HG02973 (cell line): ENCODE results near the gene C1QTNF4.
"Not testable (repeated sequence)": the region's sequence is repeated elsewhere in the genome, so short reads cannot be mapped to it uniquely, and the experiment has no call there.

Source experiments
- ATAC-seq: cut with Tn5 transposase; IDR thresholded peaks from one replicate; pipeline ENCODE4 v1.9.1; 2021; ENCODE audit warnings: moderate library complexity; ENCODE audit not compliant: unreplicated experiment

The C1QTNF4 gene

GRCh38 chr11:47569646-47570045, 24.6 kb downstream of the C1QTNF4 start:
- no peak for ATAC-seq

- no peak for ATAC-seq
These were observed 28.0 kb downstream of the C1QTNF4 start for GRCh38 chr11:47566149-47566698.

GRCh38 chr11:47565340-47566148, 28.7 kb downstream of the C1QTNF4 start, which contains the start of gene PTPMT1:
TSS of gene PTPMT1 (plus strand) at chr11:47565599. CDS start at chr11:47565623, 24 bp downstream.
- ATAC-seq: peak; percentile 73

- ATAC-seq: no peak
These were observed 29.3 kb downstream of the C1QTNF4 start for GRCh38 chr11:47564933-47565339.

GRCh38 chr11:47564366-47564765, 29.8 kb downstream of the C1QTNF4 start:
- not testable (repeated sequence) for ATAC-seq

- ATAC-seq: not testable (repeated sequence)
These were observed 31.8 kb downstream of the C1QTNF4 start for GRCh38 chr11:47562393-47562792.

GRCh38 chr11:47560426-47560825, 33.8 kb downstream of the C1QTNF4 start:
- ATAC-seq: no peak

- ATAC-seq: no peak
These were observed 35.5 kb downstream of the C1QTNF4 start for GRCh38 chr11:47558695-47559094.

- ATAC-seq: not testable (repeated sequence)
These were observed 37.2 kb downstream of the C1QTNF4 start for GRCh38 chr11:47557004-47557403.

- peak; percentile 21 for ATAC-seq
These were observed 40.8 kb downstream of the C1QTNF4 start for GRCh38 chr11:47553406-47553743.

GRCh38 chr11:47552566-47553405, 41.4 kb downstream of the C1QTNF4 start, which contains the start of gene CELF1:
TSS of gene CELF1 (minus strand) at chr11:47553132. CDS start at chr11:47499523, 53,609 bp downstream.
- ATAC-seq: peak; percentile 88

GRCh38 chr11:47552056-47552565, 42.1 kb downstream of the C1QTNF4 start:
- ATAC-seq: no peak

- no peak for ATAC-seq
These were observed 43.1 kb downstream of the C1QTNF4 start for GRCh38 chr11:47551086-47551485.

- no peak for ATAC-seq
These were observed 43.7 kb downstream of the C1QTNF4 start for GRCh38 chr11:47550288-47551047.

GRCh38 chr11:47546274-47546673, 47.9 kb downstream of the C1QTNF4 start:
- ATAC-seq: not testable (repeated sequence)

- no peak for ATAC-seq
These were observed 48.9 kb downstream of the C1QTNF4 start for GRCh38 chr11:47545298-47545697.

GRCh38 chr11:47541070-47541469, 53.1 kb downstream of the C1QTNF4 start:
- no peak for ATAC-seq

- no peak for ATAC-seq
These were observed 54.6 kb downstream of the C1QTNF4 start for GRCh38 chr11:47539681-47540039.
